Measurements from ENCODE around the gene HMGB4. TPM values are rescaled to one million over a fixed set of nuclear protein-coding genes. Genes with fewer than 3 reads are reported as not detected.

HMGB4 gene
- total and polyA plus RNA-seq, 2 of the 4 experiments (the other 2 are of a cell fraction), result not detected

DNA sequence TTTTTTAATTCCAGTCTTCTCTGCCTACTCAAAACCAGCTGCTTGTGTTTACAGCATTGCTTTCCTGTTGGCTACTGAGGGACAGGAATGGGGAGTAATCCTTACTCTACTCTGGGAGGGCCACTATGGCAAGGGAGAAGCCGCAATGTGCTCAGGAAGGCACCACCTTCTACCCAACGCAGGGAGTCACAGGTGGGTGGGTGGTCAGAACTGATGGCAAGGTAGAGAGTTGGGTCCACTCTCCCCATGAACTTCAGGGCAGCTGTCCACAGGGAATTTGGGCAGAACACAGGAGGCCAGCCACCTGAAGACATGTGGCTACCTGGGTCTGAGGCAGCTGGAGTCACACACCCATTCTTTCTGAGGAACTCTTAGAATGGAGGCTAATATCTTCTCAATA lies 40.5 kb upstream of the HMGB4 start:
- Histone ChIP-seq H2BK5ac (ENCODE audit: low read depth, low read length, poor library complexity, severe bottlenecking) (no peak overlapping the region), H2BK15ac (ENCODE audit: low read depth, low read length) (no peak overlapping the region), H2AFZ (replicated peaks; ENCODE audit: low read length, poor library complexity) (no peak overlapping the region), H3K23ac (ENCODE audit: low read depth, low read length) (no peak overlapping the region), H3K4me2 (ENCODE audit: low read depth, low read length) (no peak overlapping the region), H4K5ac (ENCODE audit: low read depth, low read length) (no peak overlapping the region), H3K9ac (ENCODE audit: low read depth, low read length) (no peak overlapping the region), H3K36me3 (ENCODE audit: control insufficient read depth, insufficient read depth, low read length) (no peaks in the 10 kb centered on the region), H3K18ac (ENCODE audit: low read depth, low read length) (no peak overlapping the region), H2BK20ac (ENCODE audit: low read depth, low read length) (no peak overlapping the region), H3K79me1 (ENCODE audit: low read depth in 1 of 2, low read length in 2 of 2) (no peaks in the 10 kb centered on the region), H3K14ac (replicated peaks; ENCODE audit: low read depth, low read length) (no peak overlapping the region), H3K27me3 (ENCODE audit: control insufficient read depth, insufficient read depth, low read length) (no peaks in the 10 kb centered on the region), H3K4me1 (ENCODE audit: control insufficient read depth, insufficient read depth, low read length) (no peaks in the 10 kb centered on the region), H4K8ac (ENCODE audit: low read depth in 2 of 2, low read length in 2 of 2) (no peak overlapping the region), H3K4me3 (ENCODE audit: insufficient read depth, low read depth, low read length) (no peak overlapping the region), H4K91ac (ENCODE audit: insufficient read depth, low read depth, low read length) (no peak overlapping the region), H2AK5ac (ENCODE audit: low read depth, low read length) (no peak overlapping the region), H3K9me1 (ENCODE audit: insufficient read depth, low read length) (no peaks in the 10 kb centered on the region), H3K4ac (ENCODE audit: low read depth, low read length) (no peak overlapping the region), H3K27ac (ENCODE audit: insufficient read depth, low read length) (no peak overlapping the region), H2BK120ac (ENCODE audit: low read depth, low read length) (no peak overlapping the region), H3K56ac (ENCODE audit: extremely low read depth, insufficient read depth, low read length) (no peak overlapping the region), H4K20me1 (ENCODE audit: insufficient read depth, low read length) (no peaks in the 10 kb centered on the region), H3K9me3 (ENCODE audit: control insufficient read depth, insufficient read depth, low read length) (peaks cover 47% of the 10 kb centered on the region), H2AK9ac (replicated peaks; ENCODE audit: low read depth, low read length, poor library complexity) (no peak overlapping the region)
- ChIA-PET CTCF (no interaction called here), POLR2A (ENCODE audit: unreplicated experiment) (no interaction called here)
- no peak for DNase-seq
- in situ Hi-C loops (cut with MboI; ENCODE audit: low sequenced_read_pairs), result no loop called here
- TF ChIP-seq FOS (IDR thresholded peaks at IDR 0.05; ENCODE audit: low read depth, low read length), result no peak
- TF ChIP-seq MAFK (IDR thresholded peaks at IDR 0.05; ENCODE audit: low read depth, low read length), result no peak
- TF ChIP-seq, protein P1, sequence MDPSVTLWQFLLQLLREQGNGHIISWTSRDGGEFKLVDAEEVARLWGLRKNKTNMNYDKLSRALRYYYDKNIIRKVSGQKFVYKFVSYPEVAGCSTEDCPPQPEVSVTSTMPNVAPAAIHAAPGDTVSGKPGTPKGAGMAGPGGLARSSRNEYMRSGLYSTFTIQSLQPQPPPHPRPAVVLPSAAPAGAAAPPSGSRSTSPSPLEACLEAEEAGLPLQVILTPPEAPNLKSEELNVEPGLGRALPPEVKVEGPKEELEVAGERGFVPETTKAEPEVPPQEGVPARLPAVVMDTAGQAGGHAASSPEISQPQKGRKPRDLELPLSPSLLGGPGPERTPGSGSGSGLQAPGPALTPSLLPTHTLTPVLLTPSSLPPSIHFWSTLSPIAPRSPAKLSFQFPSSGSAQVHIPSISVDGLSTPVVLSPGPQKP (IDR thresholded peaks at IDR 0.05; ENCODE audit: borderline replicate concordance, low read depth, low read length), result no peak
- no peak for TF ChIP-seq RAD21 (IDR thresholded peaks at IDR 0.05; ENCODE audit: low read length)
- TF ChIP-seq BHLHE40 (IDR thresholded peaks at IDR 0.05; ENCODE audit: low read depth, low read length), result no peak
- no peak for TF ChIP-seq POLR2A (IDR thresholded peaks at IDR 0.05; ENCODE audit: low read depth, low read length)
- TF ChIP-seq RFX5 (IDR thresholded peaks at IDR 0.05; ENCODE audit: low read depth, low read length), result no peak
- no peak for TF ChIP-seq NFE2L2 (IDR thresholded peaks at IDR 0.05; ENCODE audit: low read depth, low read length)
- no peak for TF ChIP-seq SMC3 (IDR thresholded peaks at IDR 0.05; ENCODE audit: low read depth, low read length)
- TF ChIP-seq, protein P2, sequence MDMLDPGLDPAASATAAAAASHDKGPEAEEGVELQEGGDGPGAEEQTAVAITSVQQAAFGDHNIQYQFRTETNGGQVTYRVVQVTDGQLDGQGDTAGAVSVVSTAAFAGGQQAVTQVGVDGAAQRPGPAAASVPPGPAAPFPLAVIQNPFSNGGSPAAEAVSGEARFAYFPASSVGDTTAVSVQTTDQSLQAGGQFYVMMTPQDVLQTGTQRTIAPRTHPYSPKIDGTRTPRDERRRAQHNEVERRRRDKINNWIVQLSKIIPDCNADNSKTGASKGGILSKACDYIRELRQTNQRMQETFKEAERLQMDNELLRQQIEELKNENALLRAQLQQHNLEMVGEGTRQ (IDR thresholded peaks at IDR 0.05; ENCODE audit: low read depth, low read length), result no peak
- TF ChIP-seq, protein P3, sequence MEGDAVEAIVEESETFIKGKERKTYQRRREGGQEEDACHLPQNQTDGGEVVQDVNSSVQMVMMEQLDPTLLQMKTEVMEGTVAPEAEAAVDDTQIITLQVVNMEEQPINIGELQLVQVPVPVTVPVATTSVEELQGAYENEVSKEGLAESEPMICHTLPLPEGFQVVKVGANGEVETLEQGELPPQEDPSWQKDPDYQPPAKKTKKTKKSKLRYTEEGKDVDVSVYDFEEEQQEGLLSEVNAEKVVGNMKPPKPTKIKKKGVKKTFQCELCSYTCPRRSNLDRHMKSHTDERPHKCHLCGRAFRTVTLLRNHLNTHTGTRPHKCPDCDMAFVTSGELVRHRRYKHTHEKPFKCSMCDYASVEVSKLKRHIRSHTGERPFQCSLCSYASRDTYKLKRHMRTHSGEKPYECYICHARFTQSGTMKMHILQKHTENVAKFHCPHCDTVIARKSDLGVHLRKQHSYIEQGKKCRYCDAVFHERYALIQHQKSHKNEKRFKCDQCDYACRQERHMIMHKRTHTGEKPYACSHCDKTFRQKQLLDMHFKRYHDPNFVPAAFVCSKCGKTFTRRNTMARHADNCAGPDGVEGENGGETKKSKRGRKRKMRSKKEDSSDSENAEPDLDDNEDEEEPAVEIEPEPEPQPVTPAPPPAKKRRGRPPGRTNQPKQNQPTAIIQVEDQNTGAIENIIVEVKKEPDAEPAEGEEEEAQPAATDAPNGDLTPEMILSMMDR (conservative IDR thresholded peaks at IDR 0.05; ENCODE audit: low read depth, low read length), result no peak
- no peak for TF ChIP-seq CHD1 (IDR thresholded peaks at IDR 0.05; ENCODE audit: low read depth, low read length)
- no peak for TF ChIP-seq RCOR1 (IDR thresholded peaks at IDR 0.05; ENCODE audit: insufficient replicate concordance, low read length)
- no peak for TF ChIP-seq MAZ (IDR thresholded peaks at IDR 0.05; ENCODE audit: borderline replicate concordance, low read depth, low read length)
- TF ChIP-seq CEBPB (IDR thresholded peaks at IDR 0.05; ENCODE audit: low read depth, low read length), result no peak
- TF ChIP-seq MXI1 (IDR thresholded peaks at IDR 0.05; ENCODE audit: borderline replicate concordance, low read depth, low read length), result no peak
- dilution Hi-C loops (cut with HindIII; ENCODE audit: low sequenced_read_pairs, unreplicated experiment), result no loop called here
- no TSS peak for BruUV-seq (replicated peaks)
- no peak for ATAC-seq (ENCODE audit: low read depth)
- intact Hi-C loops (cut with micrococcal nuclease), result no loop called here
- WGBS, 2 experiments (ENCODE audit: extremely low coverage in 2 of 2, insufficient read length in 1 of 2), result no CpG with 5 or more reads among the region's 2 CpGs
